ENCODE measurements around the gene MEMO1.

The MEMO1 gene

DNA sequence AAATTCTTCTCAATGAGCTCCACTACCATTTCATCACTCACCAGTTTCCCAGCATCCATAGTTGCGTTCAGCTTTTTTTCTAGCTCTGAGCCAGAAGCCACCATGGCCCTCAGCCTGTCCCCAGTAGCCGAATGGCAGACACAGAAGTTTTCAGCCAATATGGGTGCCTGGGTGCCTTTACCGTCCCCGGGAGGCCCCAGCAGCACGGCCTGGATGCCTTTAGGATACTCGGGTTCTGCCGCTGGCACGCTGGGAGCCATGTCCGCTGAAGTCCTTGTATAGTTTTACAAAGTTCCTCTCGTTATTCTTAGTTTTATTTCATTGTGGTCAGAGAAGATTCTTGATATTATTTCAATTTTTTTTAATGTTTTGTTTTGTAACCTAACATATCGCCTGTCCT, 187.2 kb downstream of the MEMO1 start:
- no peak for DNase-seq (ENCODE audit: low read depth in 2 of 2)

DNA sequence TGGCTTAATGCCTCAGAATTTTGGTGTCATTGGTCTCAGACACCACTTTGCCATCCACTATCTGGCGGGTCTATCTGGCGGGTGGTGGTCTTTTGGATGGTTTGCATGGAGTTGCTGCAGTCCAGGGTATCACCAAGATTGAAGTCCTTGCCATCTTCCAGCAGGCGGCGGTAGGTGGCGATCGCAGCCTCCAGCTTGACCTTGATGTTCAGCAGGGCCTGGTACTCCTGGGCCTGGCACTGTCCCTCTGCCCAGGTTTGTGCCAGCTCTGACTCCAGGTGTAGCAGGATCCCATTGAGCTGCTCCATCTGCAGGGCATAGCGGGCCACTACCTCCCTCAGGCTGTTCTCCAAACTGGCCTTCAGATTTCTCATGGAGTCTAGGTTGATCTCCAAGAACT, 188.2 kb downstream of the MEMO1 start:
- DNase-seq (ENCODE audit: low read depth in 2 of 2): no peak

All from fibroblast of skin of left quadriceps (primary cell).